T-helper 1 cell (primary cell): ENCODE results near the gene MCF2L2.
A peak's percentile ranks its signal among the peaks of the same experiment; 100 is the strongest.
"Not testable (repeated sequence)": the region's sequence is repeated elsewhere in the genome, so short reads cannot be mapped to it uniquely, and the experiment has no call there.

Experiments
- DNase-seq, 5 donors: peaks; one replicate each; pipeline ENCODE4 v3.0.0-alpha.2; 2012 to 2020

The MCF2L2 gene

GRCh38 chr3:183262875-183263378 lies 165.5 kb downstream of the MCF2L2 start:
- DNase-seq = no peak

- no peak for DNase-seq
Measured at GRCh38 chr3:183261151-183261724, 167.2 kb downstream of the MCF2L2 start.

- DNase-seq = no peak
Measured at GRCh38 chr3:183260167-183260904, 168.1 kb downstream of the MCF2L2 start.

GRCh38 chr3:183259621-183260020 lies 168.8 kb downstream of the MCF2L2 start:
- DNase-seq = no peak

GRCh38 chr3:183259087-183259486 lies 169.3 kb downstream of the MCF2L2 start:
- no peak for DNase-seq

- DNase-seq = no peak
Measured at GRCh38 chr3:183255348-183255730, 173.1 kb downstream of the MCF2L2 start.

GRCh38 chr3:183254487-183255347 lies 173.7 kb downstream of the MCF2L2 start:
- DNase-seq = no peak

- peak in 1 of 5 donors; percentile 4 for DNase-seq
Measured at GRCh38 chr3:183253528-183254486, 174.6 kb downstream of the MCF2L2 start.

GRCh38 chr3:183252973-183253527 lies 175.4 kb downstream of the MCF2L2 start, which contains the start of gene B3GNT5:
Gene B3GNT5, plus strand, starts transcription at chr3:183253253. Its CDS starts 16,546 bp downstream, at chr3:183269799.
- peak in 1 of 5 donors; percentile 10 for DNase-seq

GRCh38 chr3:183252118-183252782 lies 176.2 kb downstream of the MCF2L2 start:
- DNase-seq = no peak

- DNase-seq = no peak
Measured at GRCh38 chr3:183249006-183249718, 179.3 kb downstream of the MCF2L2 start.

GRCh38 chr3:183247011-183247589 lies 181.3 kb downstream of the MCF2L2 start:
- no peak for DNase-seq

- no peak for DNase-seq
Measured at GRCh38 chr3:183244981-183245476, 183.4 kb downstream of the MCF2L2 start.

- DNase-seq = no peak
Measured at GRCh38 chr3:183244219-183244618, 184.2 kb downstream of the MCF2L2 start.

- no peak for DNase-seq
Measured at GRCh38 chr3:183242431-183242830, 186.0 kb downstream of the MCF2L2 start.

- no peak for DNase-seq
Measured at GRCh38 chr3:183239046-183239445, 189.4 kb downstream of the MCF2L2 start.

- no peak for DNase-seq
Measured at GRCh38 chr3:183233966-183234365, 194.5 kb downstream of the MCF2L2 start.

GRCh38 chr3:183230826-183231225 lies 197.6 kb downstream of the MCF2L2 start:
- DNase-seq = no peak

GRCh38 chr3:183230251-183230650 lies 198.2 kb downstream of the MCF2L2 start:
- not testable (repeated sequence) for DNase-seq

- DNase-seq = no peak
Measured at GRCh38 chr3:183229178-183229577, 199.2 kb downstream of the MCF2L2 start.
